Liver (tissue), 3 donors: Measurements from ENCODE around the gene TNRC6B.

Experiments used
- ATF3 ChIP-seq: IDR thresholded peaks from 2 replicates; pipeline ENCODE4 v1.6.1; 2016; ENCODE audit warnings: antibody characterized with exemption
- EGR1 ChIP-seq, 2 donors: IDR thresholded peaks; 2 replicates each; pipeline ENCODE4 v1.6.1; 2016 to 2018; ENCODE audit warnings: antibody characterized with exemption in 2 of 2, low read depth in 2 of 2
- GABPA ChIP-seq, 2 donors: IDR thresholded peaks in 1 of 2; conservative IDR thresholded peaks in 1 of 2; 2 replicates each; pipeline ENCODE4 v1.6.1; 2016; ENCODE audit warnings: antibody characterized with exemption in 2 of 2, mild to moderate bottlenecking in 1 of 2, moderate library complexity in 1 of 2
- HNF4G ChIP-seq: IDR thresholded peaks from 2 replicates; pipeline ENCODE4 v1.6.1; 2016; ENCODE audit warnings: antibody characterized with exemption
- JUND ChIP-seq, 2 donors: IDR thresholded peaks; 2 replicates each; pipeline ENCODE4 v1.6.1; 2016; ENCODE audit warnings: antibody characterized with exemption in 2 of 2
- RAD21 ChIP-seq, 2 donors: IDR thresholded peaks; 2 replicates each; pipeline ENCODE4 v1.6.1; 2016; ENCODE audit warnings: antibody characterized with exemption in 2 of 2, mild to moderate bottlenecking in 2 of 2
- RXRA ChIP-seq, 2 donors: IDR thresholded peaks; 2 replicates each; pipeline ENCODE4 v1.6.1; 2017 to 2018; ENCODE audit warnings: antibody characterized with exemption in 2 of 2, mild to moderate bottlenecking in 1 of 2
- SP1 ChIP-seq: IDR thresholded peaks from 2 replicates; pipeline ENCODE4 v1.6.1; 2018; ENCODE audit warnings: antibody characterized with exemption, mild to moderate bottlenecking
- TAF1 ChIP-seq: conservative IDR thresholded peaks from 2 replicates; pipeline ENCODE4 v1.6.1; 2016; ENCODE audit warnings: antibody characterized with exemption, mild to moderate bottlenecking
- YY1 ChIP-seq: IDR thresholded peaks from 2 replicates; pipeline ENCODE4 v1.6.1; 2016; ENCODE audit warnings: antibody characterized with exemption, mild to moderate bottlenecking
- TF ChIP-seq, protein P1 (sequence below): IDR thresholded peaks from 2 replicates; pipeline ENCODE4 v1.6.1; 2016; ENCODE audit warnings: antibody characterized with exemption, mild to moderate bottlenecking
- TF ChIP-seq, protein P2 (sequence below): fragments of 150-350 bp; IDR thresholded peaks from 2 replicates; pipeline ENCODE4 v1.5.1; 2017; ENCODE audit warnings: improper control_type of control experiment, low read depth, low read length; ENCODE audit not compliant: missing input control
- TF ChIP-seq, protein P3 (sequence below): IDR thresholded peaks from 2 replicates; pipeline ENCODE4 v1.6.1; 2016; ENCODE audit warnings: antibody characterized with exemption
- TF ChIP-seq, protein P4 (sequence below): IDR thresholded peaks from 2 replicates; pipeline ENCODE4 v1.6.1; 2016; ENCODE audit warnings: antibody characterized with exemption
- donor health status: healthy.
- donor health status: healthy.

DNA sequence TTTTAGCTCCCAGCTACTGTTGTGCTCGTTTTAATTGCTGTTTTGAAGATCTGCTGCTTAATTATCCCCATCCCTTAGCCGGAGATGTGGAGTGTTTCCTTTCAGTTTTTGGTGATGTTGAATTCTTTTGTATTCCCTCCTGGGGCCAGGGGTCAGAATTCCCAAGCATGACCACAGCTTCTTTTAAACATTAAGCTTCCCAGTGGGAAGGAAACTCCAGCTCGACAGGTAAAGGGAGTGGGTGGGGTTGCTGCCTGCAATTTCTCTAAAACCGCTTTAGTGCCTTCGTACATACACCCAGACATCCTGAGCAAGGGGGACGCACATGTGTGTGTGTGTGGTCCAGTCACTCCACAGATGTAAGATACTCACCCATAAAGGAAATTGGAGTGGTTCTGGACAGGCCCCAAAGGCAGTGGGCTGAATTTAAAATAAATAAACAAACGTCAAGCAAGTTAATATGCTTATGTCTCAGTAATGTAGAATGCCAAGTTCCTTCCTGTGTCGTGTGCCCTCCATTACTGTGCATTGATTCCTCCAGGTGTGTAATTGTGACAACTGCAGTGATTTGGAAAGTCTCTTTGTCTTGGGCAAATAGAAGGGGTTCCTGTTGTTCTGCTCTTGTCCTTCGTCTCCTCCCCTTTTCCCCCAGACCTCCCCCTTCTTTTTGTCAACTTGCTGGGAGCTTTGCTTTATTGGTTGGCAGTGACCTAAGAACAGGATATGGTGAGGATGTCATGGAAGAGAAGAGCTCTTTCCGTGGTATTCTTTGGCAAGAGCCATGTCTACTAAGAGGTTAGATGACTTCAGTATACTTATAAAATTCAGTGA, 149.4 kb downstream of the TNRC6B start:
- TF ChIP-seq, protein P1, sequence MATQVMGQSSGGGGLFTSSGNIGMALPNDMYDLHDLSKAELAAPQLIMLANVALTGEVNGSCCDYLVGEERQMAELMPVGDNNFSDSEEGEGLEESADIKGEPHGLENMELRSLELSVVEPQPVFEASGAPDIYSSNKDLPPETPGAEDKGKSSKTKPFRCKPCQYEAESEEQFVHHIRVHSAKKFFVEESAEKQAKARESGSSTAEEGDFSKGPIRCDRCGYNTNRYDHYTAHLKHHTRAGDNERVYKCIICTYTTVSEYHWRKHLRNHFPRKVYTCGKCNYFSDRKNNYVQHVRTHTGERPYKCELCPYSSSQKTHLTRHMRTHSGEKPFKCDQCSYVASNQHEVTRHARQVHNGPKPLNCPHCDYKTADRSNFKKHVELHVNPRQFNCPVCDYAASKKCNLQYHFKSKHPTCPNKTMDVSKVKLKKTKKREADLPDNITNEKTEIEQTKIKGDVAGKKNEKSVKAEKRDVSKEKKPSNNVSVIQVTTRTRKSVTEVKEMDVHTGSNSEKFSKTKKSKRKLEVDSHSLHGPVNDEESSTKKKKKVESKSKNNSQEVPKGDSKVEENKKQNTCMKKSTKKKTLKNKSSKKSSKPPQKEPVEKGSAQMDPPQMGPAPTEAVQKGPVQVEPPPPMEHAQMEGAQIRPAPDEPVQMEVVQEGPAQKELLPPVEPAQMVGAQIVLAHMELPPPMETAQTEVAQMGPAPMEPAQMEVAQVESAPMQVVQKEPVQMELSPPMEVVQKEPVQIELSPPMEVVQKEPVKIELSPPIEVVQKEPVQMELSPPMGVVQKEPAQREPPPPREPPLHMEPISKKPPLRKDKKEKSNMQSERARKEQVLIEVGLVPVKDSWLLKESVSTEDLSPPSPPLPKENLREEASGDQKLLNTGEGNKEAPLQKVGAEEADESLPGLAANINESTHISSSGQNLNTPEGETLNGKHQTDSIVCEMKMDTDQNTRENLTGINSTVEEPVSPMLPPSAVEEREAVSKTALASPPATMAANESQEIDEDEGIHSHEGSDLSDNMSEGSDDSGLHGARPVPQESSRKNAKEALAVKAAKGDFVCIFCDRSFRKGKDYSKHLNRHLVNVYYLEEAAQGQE, result no peak
- TF ChIP-seq SP1 (no peak), JUND (IDR thresholded peaks at IDR 0.05) (no peak), RAD21 (IDR thresholded peaks at IDR 0.05) (no peak), HNF4G (no peak), TAF1 (no peak), ATF3 (no peak), GABPA (IDR thresholded peaks at IDR 0.05 in 1 of 2, conservative IDR thresholded peaks at IDR 0.05 in 1 of 2) (no peak), YY1 (no peak), RXRA (IDR thresholded peaks at IDR 0.05) (no peak), EGR1 (IDR thresholded peaks at IDR 0.05; ENCODE audit: low read depth in 2 of 2) (no peak)
- TF ChIP-seq, protein P2, sequence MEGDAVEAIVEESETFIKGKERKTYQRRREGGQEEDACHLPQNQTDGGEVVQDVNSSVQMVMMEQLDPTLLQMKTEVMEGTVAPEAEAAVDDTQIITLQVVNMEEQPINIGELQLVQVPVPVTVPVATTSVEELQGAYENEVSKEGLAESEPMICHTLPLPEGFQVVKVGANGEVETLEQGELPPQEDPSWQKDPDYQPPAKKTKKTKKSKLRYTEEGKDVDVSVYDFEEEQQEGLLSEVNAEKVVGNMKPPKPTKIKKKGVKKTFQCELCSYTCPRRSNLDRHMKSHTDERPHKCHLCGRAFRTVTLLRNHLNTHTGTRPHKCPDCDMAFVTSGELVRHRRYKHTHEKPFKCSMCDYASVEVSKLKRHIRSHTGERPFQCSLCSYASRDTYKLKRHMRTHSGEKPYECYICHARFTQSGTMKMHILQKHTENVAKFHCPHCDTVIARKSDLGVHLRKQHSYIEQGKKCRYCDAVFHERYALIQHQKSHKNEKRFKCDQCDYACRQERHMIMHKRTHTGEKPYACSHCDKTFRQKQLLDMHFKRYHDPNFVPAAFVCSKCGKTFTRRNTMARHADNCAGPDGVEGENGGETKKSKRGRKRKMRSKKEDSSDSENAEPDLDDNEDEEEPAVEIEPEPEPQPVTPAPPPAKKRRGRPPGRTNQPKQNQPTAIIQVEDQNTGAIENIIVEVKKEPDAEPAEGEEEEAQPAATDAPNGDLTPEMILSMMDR, result no peak
- TF ChIP-seq, protein P3, sequence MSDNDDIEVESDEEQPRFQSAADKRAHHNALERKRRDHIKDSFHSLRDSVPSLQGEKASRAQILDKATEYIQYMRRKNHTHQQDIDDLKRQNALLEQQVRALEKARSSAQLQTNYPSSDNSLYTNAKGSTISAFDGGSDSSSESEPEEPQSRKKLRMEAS, result no peak
- TF ChIP-seq, protein P4, sequence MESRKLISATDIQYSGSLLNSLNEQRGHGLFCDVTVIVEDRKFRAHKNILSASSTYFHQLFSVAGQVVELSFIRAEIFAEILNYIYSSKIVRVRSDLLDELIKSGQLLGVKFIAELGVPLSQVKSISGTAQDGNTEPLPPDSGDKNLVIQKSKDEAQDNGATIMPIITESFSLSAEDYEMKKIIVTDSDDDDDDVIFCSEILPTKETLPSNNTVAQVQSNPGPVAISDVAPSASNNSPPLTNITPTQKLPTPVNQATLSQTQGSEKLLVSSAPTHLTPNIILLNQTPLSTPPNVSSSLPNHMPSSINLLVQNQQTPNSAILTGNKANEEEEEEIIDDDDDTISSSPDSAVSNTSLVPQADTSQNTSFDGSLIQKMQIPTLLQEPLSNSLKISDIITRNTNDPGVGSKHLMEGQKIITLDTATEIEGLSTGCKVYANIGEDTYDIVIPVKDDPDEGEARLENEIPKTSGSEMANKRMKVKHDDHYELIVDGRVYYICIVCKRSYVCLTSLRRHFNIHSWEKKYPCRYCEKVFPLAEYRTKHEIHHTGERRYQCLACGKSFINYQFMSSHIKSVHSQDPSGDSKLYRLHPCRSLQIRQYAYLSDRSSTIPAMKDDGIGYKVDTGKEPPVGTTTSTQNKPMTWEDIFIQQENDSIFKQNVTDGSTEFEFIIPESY, result no peak
